Sigmoid colon (tissue), 7 donors: ENCODE results near the gene EGF. TPM values are rescaled to one million over a fixed set of nuclear protein-coding genes. Genes with fewer than 3 reads are reported as not detected.

ENCODE experiments used
- DNase-seq: peaks from one replicate; pipeline ENCODE4 v3.0.0-alpha.2; 2019
- H3K27ac ChIP-seq, 4 donors: fragments of 200-600 bp; sonication (generic); one replicate each; pipeline ENCODE4 v1.5.1; 2016 to 2019; ENCODE audit warnings: mild to moderate bottlenecking in 1 of 4
- H3K27me3 ChIP-seq, 3 donors: fragments of 200-600 bp; sonication (generic); one replicate each; pipeline ENCODE4 v1.5.1; 2019; ENCODE audit warnings: mild to moderate bottlenecking in 1 of 3
- H3K36me3 ChIP-seq, 4 donors: fragments of 200-600 bp; sonication (generic); one replicate each; pipeline ENCODE4 v1.5.1; 2016 to 2019
- H3K4me1 ChIP-seq, 4 donors: fragments of 200-600 bp; sonication (generic); one replicate each; pipeline ENCODE4 v1.5.1; 2017 to 2019
- H3K4me3 ChIP-seq, 4 donors: fragments of 200-600 bp; sonication (generic); one replicate each; pipeline ENCODE4 v1.5.1; 2017 to 2019; ENCODE audit warnings: mild to moderate bottlenecking in 2 of 4, moderate library complexity in 1 of 4
- H3K9me3 ChIP-seq, 4 donors: fragments of 200-600 bp in 3 of 4; sonication (generic) in 3 of 4; one replicate each; pipeline versions ENCODE4 v1.5.1 to v1.6.1; 2013 to 2019
- EP300 ChIP-seq, 4 donors: sonication (generic); formaldehyde crosslinking; IDR thresholded peaks; one replicate each; pipeline ENCODE4 v1.6.1; 2017; ENCODE audit warnings: antibody characterized with exemption in 4 of 4
- POLR2A ChIP-seq, 2 donors: fragments of 450-650 bp; IDR thresholded peaks; one replicate each; pipeline ENCODE4 v1.6.1; 2016; ENCODE audit warnings: antibody characterized with exemption in 2 of 2, mild to moderate bottlenecking in 2 of 2, moderate library complexity in 2 of 2
- POLR2AphosphoS5 ChIP-seq, 4 donors: sonication (generic); formaldehyde crosslinking; IDR thresholded peaks; one replicate each; pipeline ENCODE4 v1.6.1; 2017; ENCODE audit warnings: antibody characterized with exemption in 4 of 4
- WGBS, 2 donors: extraction: QIAGEN DNeasy Blood & Tissue Kit; methylation state at CpG; one replicate each; pipeline ENCODE4 v1.1.7; 2013; 5-methylcytosine and 5-hydroxymethylcytosine counted together
- intact Hi-C: fragments of 100-400 bp; cut with DNase I; formaldehyde crosslinking; loops from one replicate; pipeline ENCODE4 v1.15.1; 2023
- polyA plus RNA-seq, 3 donors: library from polyadenylated mRNA; stranded (reverse); fragments of 200-250 nt; gene quantifications; one replicate each; pipeline ENCODE4 v1.2.3, GENCODE V29; 2013
- total RNA-seq, 4 donors: library from RNA; depleted of rRNA; stranded (reverse); fragments of >200 nt; gene quantifications; one replicate each; pipeline ENCODE4 v1.1.0, GENCODE V29; 2016
- TF ChIP-seq, protein P1 (sequence below), 4 experiments: fragments of 450-650 bp in 3 of 4; fragments of 200-600 bp in 1 of 4; IDR thresholded peaks; one replicate each; pipeline ENCODE4 v1.5.1; 2016 to 2019; ENCODE audit warnings: antibody characterized with exemption in 4 of 4, mild to moderate bottlenecking in 3 of 4, moderate library complexity in 2 of 4
- donor health status: healthy with polysubstance abuse.
- donor health status: Bipolar disorder and iron deficiency.
- donor health status: healthy.

The EGF gene
- total and polyA plus RNA-seq, 7 donors = 0.46 to 1.3 (median 0.70) TPM; not detected in 1

DNA sequence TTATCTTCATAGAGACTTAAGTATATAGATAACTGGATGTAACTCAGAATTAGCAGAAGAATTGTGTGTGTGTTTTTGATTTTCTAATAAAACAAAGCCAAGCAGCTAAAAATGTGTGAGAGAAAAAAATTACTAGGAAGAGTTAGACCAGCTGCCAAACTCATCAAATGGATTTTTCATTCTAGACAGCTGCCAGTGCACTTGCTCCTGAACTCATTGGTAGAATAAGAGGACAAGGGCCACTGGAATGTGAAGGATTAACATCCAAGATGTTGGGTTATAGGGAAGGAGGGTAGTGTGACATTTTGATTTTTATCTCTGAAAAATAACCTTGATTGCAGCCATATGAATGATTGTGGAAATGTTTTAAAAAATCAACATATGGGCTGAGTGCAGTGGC lies 49.7 kb downstream of the EGF start:
- no peaks in the 10 kb centered on the region for H3K36me3 ChIP-seq
- H3K4me1 ChIP-seq = no peaks in the 10 kb centered on the region
- H3K4me3 ChIP-seq = no peak overlapping the region
- H3K9me3 ChIP-seq = no peaks in the 10 kb centered on the region
- H3K27ac ChIP-seq = no peak overlapping the region
- no peaks in the 10 kb centered on the region for H3K27me3 ChIP-seq
- intact Hi-C loops = no loop called here
- TF ChIP-seq EP300 (IDR thresholded peaks at IDR 0.05) (no peak), POLR2AphosphoS5 (IDR thresholded peaks at IDR 0.05) (no peak), POLR2A (IDR thresholded peaks at IDR 0.05) (no peak)
- TF ChIP-seq, protein P1, sequence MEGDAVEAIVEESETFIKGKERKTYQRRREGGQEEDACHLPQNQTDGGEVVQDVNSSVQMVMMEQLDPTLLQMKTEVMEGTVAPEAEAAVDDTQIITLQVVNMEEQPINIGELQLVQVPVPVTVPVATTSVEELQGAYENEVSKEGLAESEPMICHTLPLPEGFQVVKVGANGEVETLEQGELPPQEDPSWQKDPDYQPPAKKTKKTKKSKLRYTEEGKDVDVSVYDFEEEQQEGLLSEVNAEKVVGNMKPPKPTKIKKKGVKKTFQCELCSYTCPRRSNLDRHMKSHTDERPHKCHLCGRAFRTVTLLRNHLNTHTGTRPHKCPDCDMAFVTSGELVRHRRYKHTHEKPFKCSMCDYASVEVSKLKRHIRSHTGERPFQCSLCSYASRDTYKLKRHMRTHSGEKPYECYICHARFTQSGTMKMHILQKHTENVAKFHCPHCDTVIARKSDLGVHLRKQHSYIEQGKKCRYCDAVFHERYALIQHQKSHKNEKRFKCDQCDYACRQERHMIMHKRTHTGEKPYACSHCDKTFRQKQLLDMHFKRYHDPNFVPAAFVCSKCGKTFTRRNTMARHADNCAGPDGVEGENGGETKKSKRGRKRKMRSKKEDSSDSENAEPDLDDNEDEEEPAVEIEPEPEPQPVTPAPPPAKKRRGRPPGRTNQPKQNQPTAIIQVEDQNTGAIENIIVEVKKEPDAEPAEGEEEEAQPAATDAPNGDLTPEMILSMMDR (IDR thresholded peaks at IDR 0.05) = no peak
- DNase-seq = no peak

DNA sequence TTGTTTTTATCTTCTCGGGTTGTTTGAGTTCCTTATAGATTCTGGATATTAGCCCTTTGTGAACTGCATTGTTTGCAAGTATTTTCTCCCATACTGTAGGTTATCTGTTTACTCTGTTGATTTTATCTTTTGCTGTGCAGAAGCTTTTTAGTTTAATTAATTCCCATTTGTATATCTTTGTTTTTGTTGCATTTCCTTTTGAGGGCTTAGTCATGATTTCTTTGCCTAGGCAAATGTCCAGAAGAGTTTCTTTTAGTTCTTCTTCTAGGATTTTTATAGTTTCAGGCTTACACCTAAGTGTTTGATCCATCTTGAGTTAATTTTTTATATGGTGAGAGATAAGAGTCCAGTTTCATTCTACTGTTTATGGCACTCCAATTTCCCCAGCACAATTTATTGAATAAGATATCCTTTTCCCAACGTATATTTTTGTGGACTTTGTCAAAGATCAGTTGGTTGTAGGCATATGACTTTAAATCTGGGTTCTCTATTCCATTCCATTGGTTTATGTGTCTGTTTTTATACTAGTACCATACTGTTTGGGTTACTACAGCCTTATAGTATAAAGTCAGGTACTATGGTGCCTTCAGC lies 54.3 kb downstream of the EGF start:
- no peak overlapping the region for H3K4me3 ChIP-seq
- no peak for DNase-seq
- no peaks in the 10 kb centered on the region for H3K4me1 ChIP-seq
- H3K27ac ChIP-seq = no peak overlapping the region
- no peaks in the 10 kb centered on the region for H3K27me3 ChIP-seq
- WGBS, 2 donors = 17 to 68% methylated on average over 2 of the region's 2 CpGs
- H3K36me3 ChIP-seq = no peaks in the 10 kb centered on the region
- intact Hi-C loops = no loop called here
- no peak for TF ChIP-seq EP300 (IDR thresholded peaks at IDR 0.05)
- H3K9me3 ChIP-seq = no peaks in the 10 kb centered on the region

DNA sequence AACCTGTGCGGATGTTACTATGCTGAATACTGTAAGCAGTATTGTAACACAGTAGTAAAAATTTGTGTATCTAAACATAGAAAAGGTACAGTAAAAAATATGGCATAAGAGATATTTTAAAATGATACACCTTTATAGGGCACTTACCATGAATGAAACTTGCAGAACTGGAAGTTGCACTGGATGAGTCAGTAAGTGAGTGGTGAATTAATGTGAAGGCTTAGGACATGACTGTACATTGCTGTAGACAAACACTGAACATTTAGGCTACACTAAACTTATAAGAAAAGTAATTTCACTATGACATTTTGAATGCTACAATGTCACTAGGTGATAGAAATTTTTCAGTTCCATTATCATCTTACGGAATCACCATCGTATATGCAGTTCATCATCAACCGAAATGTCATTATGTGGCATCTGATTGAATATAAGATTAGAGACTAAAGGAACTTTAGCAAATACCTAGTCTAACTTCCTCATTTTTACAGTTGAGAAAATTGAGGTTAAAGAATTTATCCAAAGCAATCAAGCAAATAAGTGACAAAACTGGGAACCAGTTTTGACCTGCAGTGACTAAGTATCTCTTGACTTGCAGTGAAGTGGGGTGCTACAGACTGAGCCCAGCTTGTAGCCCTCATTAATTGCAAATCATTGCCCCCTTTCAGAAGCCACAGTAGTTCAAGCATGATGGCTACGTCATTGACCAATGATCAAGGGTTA lies 55.3 kb downstream of the EGF start:
- no peak for DNase-seq
- Histone ChIP-seq H3K9me3 (no peaks in the 10 kb centered on the region), H3K4me1 (no peaks in the 10 kb centered on the region), H3K27ac (no peak overlapping the region), H3K27me3 (no peaks in the 10 kb centered on the region), H3K36me3 (no peaks in the 10 kb centered on the region), H3K4me3 (no peak overlapping the region)
- intact Hi-C loops = no loop called here
- TF ChIP-seq EP300 (IDR thresholded peaks at IDR 0.05) = no peak
- TF ChIP-seq, protein P1 (IDR thresholded peaks at IDR 0.05) = no peak
- TF ChIP-seq POLR2AphosphoS5 (IDR thresholded peaks at IDR 0.05) = no peak
- no peak for TF ChIP-seq POLR2A (IDR thresholded peaks at IDR 0.05)
- 55 to 62% methylated on average over 5 of the region's 5 CpGs for WGBS, 2 donors

DNA sequence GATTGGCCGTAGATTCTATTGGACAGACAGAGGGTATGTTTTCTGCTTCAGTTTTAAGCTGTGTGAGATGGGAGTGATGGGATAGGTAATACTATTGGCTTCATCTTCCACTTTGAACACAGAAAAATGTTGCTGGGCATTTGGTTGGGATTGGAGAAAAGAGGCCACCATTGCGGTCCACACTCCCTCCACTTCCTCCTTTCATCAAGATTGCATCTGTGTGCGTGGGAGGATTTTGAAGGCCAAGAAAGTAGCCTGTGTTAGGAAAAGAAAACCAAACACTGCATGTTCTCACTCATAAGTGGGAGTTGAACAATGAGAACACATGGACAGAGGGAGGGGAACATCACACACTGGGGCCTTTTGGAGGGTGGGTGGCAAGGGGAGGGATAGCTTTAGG lies 56.4 kb downstream of the EGF start:
- Histone ChIP-seq H3K36me3 (no peaks in the 10 kb centered on the region), H3K27me3 (no peaks in the 10 kb centered on the region), H3K9me3 (no peaks in the 10 kb centered on the region), H3K4me3 (no peak overlapping the region), H3K4me1 (no peaks in the 10 kb centered on the region), H3K27ac (no peak overlapping the region)
- 93 to 95% methylated on average over 3 of the region's 3 CpGs for WGBS, 2 donors
- TF ChIP-seq POLR2AphosphoS5 (IDR thresholded peaks at IDR 0.05) = no peak
- TF ChIP-seq, protein P1 (IDR thresholded peaks at IDR 0.05) = no peak
- no peak for TF ChIP-seq POLR2A (IDR thresholded peaks at IDR 0.05)
- TF ChIP-seq EP300 (IDR thresholded peaks at IDR 0.05) = no peak
- no peak for DNase-seq
- intact Hi-C loops = no loop called here

DNA sequence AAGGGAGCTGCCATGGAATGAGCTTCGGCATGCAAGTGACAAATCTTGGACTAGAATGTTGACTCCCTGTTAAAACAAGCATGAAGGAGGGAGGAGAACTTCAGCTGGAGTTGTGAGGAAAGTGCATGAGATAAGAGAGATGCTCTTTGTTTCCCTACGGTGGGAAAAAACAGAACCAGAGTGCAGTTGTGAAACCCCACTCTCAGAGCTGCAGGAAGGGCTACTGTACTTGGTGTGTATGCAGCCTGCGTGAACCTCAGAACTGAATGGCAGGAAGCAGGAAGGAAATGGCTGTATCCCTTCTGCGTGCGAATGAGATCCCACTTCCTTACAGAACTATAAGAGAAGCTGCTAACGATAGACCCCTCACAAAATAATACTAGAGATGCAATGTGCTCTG lies 57.2 kb downstream of the EGF start:
- intact Hi-C loops = no loop called here
- TF ChIP-seq EP300 (IDR thresholded peaks at IDR 0.05) = no peak
- TF ChIP-seq POLR2A (IDR thresholded peaks at IDR 0.05) = no peak
- no peak for TF ChIP-seq POLR2AphosphoS5 (IDR thresholded peaks at IDR 0.05)
- TF ChIP-seq, protein P1 (IDR thresholded peaks at IDR 0.05) = no peak

More for the DNA sequence above, 57.2 kb downstream of the EGF start:
- no peaks in the 10 kb centered on the region for H3K4me1 ChIP-seq
- H3K27ac ChIP-seq = no peak overlapping the region
- no peaks in the 10 kb centered on the region for H3K9me3 ChIP-seq
- whole genome bisulfite sequencing, 2 donors = 47 to 84% methylated on average over 6 of the region's 6 CpGs
- no peak overlapping the region for H3K4me3 ChIP-seq
- no peaks in the 10 kb centered on the region for H3K36me3 ChIP-seq
- no peaks in the 10 kb centered on the region for H3K27me3 ChIP-seq
- DNase-seq = no peak
